Activated T-helper 1 cell treated with anti-CD3 and anti-CD28 coated beads, Interleukin-2, amount 50 U/mL, for 16 hours (primary cell): ENCODE measurements around the gene LCN12.

ENCODE experiments used
- DNase-seq, 2 donors: peaks; one replicate each; pipeline ENCODE4 v3.0.0-alpha.2; 2020; ENCODE audit warnings: low read depth in 1 of 2, low spot score in 1 of 2

The LCN12 gene, protein sequence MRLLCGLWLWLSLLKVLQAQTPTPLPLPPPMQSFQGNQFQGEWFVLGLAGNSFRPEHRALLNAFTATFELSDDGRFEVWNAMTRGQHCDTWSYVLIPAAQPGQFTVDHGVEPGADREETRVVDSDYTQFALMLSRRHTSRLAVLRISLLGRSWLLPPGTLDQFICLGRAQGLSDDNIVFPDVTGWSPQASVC

GRCh38 chr9:136951541-136952320 is at the start of gene LCN12:
LCN12 (plus strand) TSS chr9:136952273; CDS start chr9:136952328, 55 bp downstream.
- no peak for DNase-seq

DNA sequence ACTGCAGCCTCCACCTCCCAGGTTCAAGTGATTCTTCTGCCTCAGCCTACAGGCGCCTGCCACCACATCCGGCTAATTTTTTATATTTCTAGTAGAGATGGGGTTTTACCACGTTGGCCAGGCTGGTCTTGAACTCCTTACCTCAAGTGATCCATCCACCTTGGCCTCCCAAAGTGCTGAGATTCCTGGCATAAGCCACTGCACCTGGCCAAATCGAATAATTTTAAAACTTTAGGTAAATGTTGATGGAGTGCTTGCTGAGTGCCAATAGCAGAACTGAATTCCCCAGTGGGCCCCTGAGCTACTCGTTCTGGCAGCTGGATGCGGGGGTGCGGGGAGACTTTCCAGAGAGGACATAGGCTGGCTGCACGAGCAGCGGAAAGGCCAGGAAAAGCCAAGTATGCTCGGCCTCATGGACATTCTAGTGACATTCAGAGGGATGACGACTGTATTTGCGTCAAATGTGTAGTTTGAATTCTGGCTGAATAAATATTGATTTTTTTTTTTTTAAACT is 49.0 kb upstream of the LCN12 start:
- DNase-seq, result no peak

- no peak for DNase-seq
Observed at GRCh38 chr9:136906266-136906665, 45.8 kb upstream of the LCN12 start.

- no peak for DNase-seq
Observed at GRCh38 chr9:136907011-136907914, 44.8 kb upstream of the LCN12 start.

DNA sequence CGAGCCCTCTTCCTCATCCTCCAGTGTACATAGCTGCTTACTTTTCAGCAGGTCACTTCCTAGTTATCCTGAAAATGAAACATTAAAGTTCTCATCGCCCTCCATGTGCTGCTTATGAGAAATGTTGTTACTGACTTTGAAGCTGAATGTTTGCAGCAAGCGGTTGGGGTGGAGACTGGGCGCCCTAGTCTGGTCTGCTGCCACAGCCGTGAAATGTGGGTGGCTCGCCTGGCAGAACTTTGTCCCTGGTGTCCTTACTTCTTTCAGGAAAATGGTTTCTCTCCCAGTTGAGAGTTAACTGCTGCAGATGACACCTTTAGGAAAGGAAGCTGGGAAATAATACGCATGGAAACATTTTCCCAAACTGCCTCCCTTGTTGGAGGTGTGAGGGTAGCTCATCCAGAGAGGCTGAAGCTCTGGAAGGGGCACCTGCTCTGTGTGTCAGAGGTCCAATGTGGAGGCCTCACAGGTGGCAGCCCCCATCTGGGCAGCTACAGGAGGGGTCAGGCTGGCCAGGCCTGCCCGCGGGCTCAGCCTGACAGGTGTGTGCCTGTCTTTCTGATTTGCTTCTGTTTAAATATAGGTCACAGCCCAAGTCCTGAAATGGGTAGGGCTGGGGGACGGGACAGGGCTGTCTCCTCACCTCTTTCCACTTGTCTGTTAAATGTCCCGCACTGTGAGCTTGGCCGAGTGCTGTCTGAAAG is 41.7 kb upstream of the LCN12 start:
- DNase-seq, result no peak

DNA sequence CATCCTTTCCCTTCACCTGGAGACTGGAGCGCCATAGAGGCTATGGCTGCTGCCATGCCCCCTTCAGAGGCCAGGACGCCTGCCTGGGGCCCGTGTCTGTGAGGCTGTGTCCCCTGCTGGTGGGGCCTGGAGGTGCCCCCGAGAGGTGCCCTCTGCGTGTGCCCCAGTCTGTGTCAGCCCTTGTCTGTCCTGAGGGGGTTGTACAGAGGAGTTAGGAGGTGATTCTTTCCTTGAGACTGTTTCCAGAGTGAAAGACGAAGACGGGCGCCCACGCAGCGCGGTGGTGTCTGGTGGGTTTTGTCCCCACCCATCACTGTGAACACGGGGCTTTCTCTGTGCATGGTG is 41.2 kb upstream of the LCN12 start:
- no peak for DNase-seq

- no peak for DNase-seq
Observed at GRCh38 chr9:136913701-136914438, 38.2 kb upstream of the LCN12 start.

- no peak for DNase-seq
Observed at GRCh38 chr9:136915632-136916329, 36.3 kb upstream of the LCN12 start.

DNA sequence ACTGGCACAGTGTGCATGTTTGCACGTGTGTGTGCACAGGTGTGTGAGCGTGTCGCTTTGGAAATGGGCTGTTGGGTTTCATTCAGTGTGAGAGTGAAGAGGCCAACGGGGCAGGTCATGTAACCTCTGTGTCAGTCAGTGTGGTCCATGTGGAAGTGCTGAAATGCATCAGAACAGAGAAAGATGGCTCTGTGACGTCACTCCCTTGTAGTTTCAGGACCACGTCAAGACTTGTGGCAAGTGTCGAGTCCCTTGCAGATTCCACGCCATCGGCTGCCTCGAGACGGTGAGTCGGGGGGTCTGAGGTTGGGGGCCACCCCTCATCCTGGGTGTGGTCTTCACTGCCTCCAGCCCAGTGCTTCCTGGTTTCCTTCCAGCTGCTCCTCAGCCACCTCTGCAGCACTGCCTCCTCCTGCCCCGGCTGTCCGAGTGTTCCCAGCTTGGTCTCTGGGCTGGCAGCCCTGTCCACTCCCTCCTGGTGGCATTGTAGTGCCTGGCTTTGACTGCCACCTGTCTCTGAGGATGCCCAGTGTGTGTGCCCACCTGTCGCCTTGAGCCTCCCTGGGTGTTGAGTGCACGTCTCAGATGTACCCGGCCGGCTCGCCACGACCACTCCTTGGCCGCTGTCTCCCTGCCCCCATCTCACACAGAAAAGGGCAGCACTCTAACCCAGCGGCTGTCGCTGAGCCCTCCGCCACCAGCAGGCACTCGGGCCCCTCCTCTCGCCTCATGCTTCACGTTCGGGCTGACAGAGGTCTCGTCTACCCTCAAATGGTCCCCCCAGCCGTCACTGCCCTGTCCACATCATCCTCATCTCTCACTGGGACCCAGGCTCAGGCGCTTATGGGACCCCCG is 35.5 kb upstream of the LCN12 start:
- no peak for DNase-seq

GRCh38 chr9:136917902-136918301 is 34.2 kb upstream of the LCN12 start:
- DNase-seq, result no peak

- DNase-seq, result no peak
Observed at GRCh38 chr9:136920069-136920468, 32.0 kb upstream of the LCN12 start.

DNA sequence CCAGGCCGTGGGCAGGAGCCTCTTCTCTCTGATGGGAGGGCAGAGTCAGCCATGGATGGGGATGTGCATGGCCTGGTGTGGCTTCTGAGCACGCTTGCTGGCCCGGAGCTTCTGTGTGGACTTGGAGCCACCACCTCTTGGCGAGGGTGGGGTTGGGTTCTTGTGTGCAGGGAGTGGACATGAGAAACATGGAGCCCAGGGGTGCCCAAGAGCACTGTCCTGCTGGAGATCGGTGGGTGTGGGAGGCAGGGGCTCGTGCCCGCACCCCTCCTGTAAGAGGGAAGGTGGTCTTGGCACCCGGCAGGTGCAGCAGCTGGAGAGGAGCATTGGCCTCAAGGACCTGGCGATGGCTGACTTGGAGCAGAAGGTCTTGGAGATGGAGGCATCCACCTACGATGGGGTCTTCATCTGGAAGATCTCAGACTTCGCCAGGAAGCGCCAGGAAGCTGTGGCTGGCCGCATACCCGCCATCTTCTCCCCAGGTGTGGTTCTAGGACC is 31.3 kb upstream of the LCN12 start:
- DNase-seq, result no peak

- no peak for DNase-seq
Observed at GRCh38 chr9:136921307-136921706, 30.8 kb upstream of the LCN12 start.

- DNase-seq, result no peak
Observed at GRCh38 chr9:136921718-136922117, 30.4 kb upstream of the LCN12 start.

DNA sequence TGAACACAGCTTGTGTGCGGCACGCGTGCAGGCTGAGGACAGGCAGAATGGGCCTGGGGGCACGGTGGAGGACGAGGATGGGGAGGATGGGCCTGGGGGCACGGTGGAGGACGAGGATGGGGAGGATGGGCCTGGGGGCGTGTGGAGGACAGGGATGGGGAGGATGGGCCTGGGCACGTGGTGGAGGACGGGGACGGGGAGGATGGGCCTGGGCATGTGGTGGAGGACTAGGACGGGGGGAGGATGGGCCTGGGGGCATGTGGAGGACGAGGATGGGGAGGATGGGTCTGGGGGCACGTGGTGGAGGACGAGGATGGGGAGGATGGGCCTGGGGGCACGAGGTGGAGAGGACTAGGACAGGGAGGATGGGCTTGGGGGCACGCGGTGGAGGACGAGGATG is 29.5 kb upstream of the LCN12 start:
- DNase-seq, result no peak

- DNase-seq, result no peak
Observed at GRCh38 chr9:136923881-136924280, 28.2 kb upstream of the LCN12 start.

DNA sequence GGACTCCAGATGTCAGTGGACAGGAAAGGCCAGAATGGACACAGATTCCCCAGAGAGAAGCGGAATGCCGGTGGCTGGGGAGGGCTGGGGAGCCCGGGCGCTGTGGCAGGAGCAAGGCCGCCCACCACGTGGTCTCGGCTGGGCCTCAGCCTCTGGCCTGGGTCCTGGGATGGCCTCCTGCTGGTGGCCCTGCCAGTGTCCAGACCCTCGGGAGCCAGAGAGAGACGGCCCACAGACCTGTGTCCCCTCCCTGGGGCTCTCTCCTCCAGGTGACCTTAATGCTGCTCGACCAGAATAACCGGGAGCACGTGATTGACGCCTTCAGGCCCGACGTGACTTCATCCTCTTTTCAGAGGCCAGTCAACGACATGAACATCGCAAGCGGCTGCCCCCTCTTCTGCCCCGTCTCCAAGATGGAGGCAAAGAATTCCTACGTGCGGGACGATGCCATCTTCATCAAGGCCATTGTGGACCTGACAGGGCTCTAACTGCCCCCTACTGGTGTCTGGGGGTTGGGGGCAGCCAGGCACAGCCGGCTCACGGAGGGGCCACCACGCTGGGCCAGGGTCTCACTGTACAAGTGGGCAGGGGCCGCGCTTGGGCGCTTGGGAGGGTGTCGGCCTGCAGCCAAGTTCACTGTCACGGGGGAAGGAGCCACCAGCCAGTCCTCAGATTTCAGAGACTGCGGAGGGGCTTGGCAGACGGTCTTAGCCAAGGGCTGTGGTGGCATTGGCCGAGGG is 26.5 kb upstream of the LCN12 start:
- DNase-seq, result no peak

- DNase-seq, result no peak
Observed at GRCh38 chr9:136926154-136926704, 25.8 kb upstream of the LCN12 start.
